HEK293 (cell line): Measurements from ENCODE around the gene TPI1.

ENCODE experiments used
- ELK4 ChIP-seq: IDR thresholded peaks from 2 replicates; pipeline ENCODE4 v1.6.1; 2011; ENCODE audit warnings: mild to moderate bottlenecking, low read depth, low read length, borderline replicate concordance
- GLIS1 ChIP-seq: fragments of 450-650 bp; formaldehyde crosslinking; IDR thresholded peaks from 2 replicates; pipeline ENCODE4 v1.5.1; 2016; ENCODE audit warnings: missing biosample characterization, missing genetic modification characterization
- SETDB1 ChIP-seq: IDR thresholded peaks from one replicate; pipeline ENCODE4 v1.6.1; 2017; ENCODE audit warnings: mild to moderate bottlenecking, low read length, moderate library complexity, mixed read lengths; ENCODE audit not compliant: insufficient read length
- SP7 ChIP-seq: fragments of 450-650 bp; formaldehyde crosslinking; IDR thresholded peaks from 2 replicates; pipeline ENCODE4 v1.5.1; 2016; ENCODE audit warnings: missing biosample characterization, missing genetic modification characterization
- TCF7L2 ChIP-seq: IDR thresholded peaks from 2 replicates; pipeline ENCODE4 v1.6.1; 2011; ENCODE audit warnings: low read depth, mild to moderate bottlenecking, inconsistent platforms, low read length, moderate library complexity, borderline replicate concordance
- ZBTB10 ChIP-seq: fragments of 450-650 bp; formaldehyde crosslinking; IDR thresholded peaks from 2 replicates; pipeline ENCODE4 v1.5.1; 2016; ENCODE audit warnings: missing biosample characterization, missing genetic modification characterization
- ZNF132 ChIP-seq: fragments of 450-650 bp; formaldehyde crosslinking; IDR thresholded peaks from 2 replicates; pipeline ENCODE4 v1.5.1; 2017; ENCODE audit warnings: missing biosample characterization, missing genetic modification characterization, borderline replicate concordance
- ZNF266 ChIP-seq: fragments of 450-650 bp; formaldehyde crosslinking; IDR thresholded peaks from 2 replicates; pipeline ENCODE4 v1.5.1; 2016; ENCODE audit warnings: missing biosample characterization, missing genetic modification characterization, low read depth
- ZNF416 ChIP-seq: fragments of 450-650 bp; formaldehyde crosslinking; IDR thresholded peaks from 2 replicates; pipeline ENCODE4 v1.5.1; 2016; ENCODE audit warnings: missing biosample characterization, missing genetic modification characterization
- ZNF426 ChIP-seq: fragments of 450-650 bp; formaldehyde crosslinking; IDR thresholded peaks from 2 replicates; pipeline ENCODE4 v1.5.1; 2017; ENCODE audit warnings: missing biosample characterization, missing genetic modification characterization, mild to moderate bottlenecking, inconsistent platforms, moderate library complexity
- ZNF544 ChIP-seq: fragments of 450-650 bp; formaldehyde crosslinking; IDR thresholded peaks from 2 replicates; pipeline ENCODE4 v1.5.0; 2017; ENCODE audit warnings: missing biosample characterization, missing genetic modification characterization
- ZNF677 ChIP-seq: fragments of 450-650 bp; IDR thresholded peaks from 2 replicates; pipeline ENCODE4 v1.5.0; 2018; ENCODE audit warnings: missing biosample characterization, mild to moderate bottlenecking, missing genetic modification characterization, moderate library complexity
- ZNF776 ChIP-seq: fragments of 450-650 bp; formaldehyde crosslinking; IDR thresholded peaks from 2 replicates; pipeline ENCODE4 v1.5.0; 2017; ENCODE audit warnings: missing biosample characterization, missing genetic modification characterization, borderline replicate concordance
- TF ChIP-seq, protein P1 (sequence below): fragments of 450-650 bp; formaldehyde crosslinking; IDR thresholded peaks from 2 replicates; pipeline ENCODE4 v1.5.1; 2016; ENCODE audit warnings: missing biosample characterization, missing genetic modification characterization
- TF ChIP-seq, protein P2 (sequence below): fragments of 450-650 bp; formaldehyde crosslinking; IDR thresholded peaks from 2 replicates; pipeline ENCODE4 v1.5.1; 2016; ENCODE audit warnings: missing biosample characterization, missing genetic modification characterization, borderline replicate concordance
- TF ChIP-seq, protein P3 (sequence below): fragments of 450-650 bp; formaldehyde crosslinking; IDR thresholded peaks from 2 replicates; pipeline ENCODE4 v1.5.1; 2016; ENCODE audit warnings: missing biosample characterization, missing genetic modification characterization
- TF ChIP-seq, protein P4 (sequence below): fragments of 450-650 bp; formaldehyde crosslinking; IDR thresholded peaks from 2 replicates; pipeline ENCODE4 v1.5.1; 2016; ENCODE audit warnings: missing biosample characterization, missing genetic modification characterization
- TF ChIP-seq, protein P5 (sequence below): fragments of 450-650 bp; formaldehyde crosslinking; IDR thresholded peaks from 2 replicates; pipeline ENCODE4 v1.5.1; 2016; ENCODE audit warnings: missing biosample characterization, missing genetic modification characterization, borderline replicate concordance

The TPI1 gene

DNA sequence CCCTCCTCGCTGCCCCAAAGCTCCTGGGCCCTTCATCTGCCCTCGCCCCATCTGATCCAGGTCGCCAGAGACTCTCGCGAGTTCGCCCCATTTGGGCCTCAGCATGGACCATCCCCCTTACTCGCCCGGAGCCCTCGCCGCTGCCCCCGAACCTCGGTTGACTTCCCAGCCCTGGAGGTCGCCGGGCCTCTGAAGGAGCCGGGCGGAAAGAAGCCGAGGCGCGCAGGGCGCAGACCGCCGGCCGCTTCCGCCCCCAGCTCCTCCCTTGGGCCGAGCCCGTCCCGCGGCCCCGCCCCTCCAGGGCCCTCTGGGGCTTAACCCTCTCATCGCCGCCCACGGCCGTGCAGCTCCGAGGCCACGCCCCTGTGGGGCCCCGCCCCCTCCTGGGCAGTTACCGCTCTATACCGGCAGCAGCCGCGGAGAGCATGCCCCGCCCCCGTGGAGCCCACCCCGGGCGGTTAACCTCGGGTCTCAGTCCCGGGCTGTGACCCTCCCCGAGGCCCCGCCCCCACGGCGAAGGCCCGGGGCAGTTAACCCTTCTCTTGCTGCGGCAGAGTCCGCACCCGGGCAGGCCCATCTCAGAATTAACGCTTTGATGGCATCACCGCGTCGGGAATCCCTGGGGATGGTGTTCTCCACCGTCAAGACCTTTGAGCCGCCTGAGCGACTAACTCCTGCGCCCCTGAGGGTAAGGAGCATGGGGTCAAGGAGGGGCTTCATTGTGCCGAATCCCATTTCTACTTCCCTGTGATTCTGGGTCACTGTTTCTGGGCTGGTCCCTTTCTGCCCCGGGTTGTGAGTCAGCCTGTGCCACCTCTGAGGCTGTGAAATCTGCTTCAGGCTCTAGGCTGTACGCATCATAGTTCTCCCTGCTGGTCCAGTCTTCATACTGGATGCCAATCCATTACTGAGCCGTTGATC, 6.0 kb downstream of the TPI1 start, which contains the start of gene SPSB2 (continued):
- TF ChIP-seq, protein P1, sequence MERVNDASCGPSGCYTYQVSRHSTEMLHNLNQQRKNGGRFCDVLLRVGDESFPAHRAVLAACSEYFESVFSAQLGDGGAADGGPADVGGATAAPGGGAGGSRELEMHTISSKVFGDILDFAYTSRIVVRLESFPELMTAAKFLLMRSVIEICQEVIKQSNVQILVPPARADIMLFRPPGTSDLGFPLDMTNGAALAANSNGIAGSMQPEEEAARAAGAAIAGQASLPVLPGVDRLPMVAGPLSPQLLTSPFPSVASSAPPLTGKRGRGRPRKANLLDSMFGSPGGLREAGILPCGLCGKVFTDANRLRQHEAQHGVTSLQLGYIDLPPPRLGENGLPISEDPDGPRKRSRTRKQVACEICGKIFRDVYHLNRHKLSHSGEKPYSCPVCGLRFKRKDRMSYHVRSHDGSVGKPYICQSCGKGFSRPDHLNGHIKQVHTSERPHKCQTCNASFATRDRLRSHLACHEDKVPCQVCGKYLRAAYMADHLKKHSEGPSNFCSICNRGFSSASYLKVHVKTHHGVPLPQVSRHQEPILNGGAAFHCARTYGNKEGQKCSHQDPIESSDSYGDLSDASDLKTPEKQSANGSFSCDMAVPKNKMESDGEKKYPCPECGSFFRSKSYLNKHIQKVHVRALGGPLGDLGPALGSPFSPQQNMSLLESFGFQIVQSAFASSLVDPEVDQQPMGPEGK (tag by site-specific recombination): peak; percentile 93
- TF ChIP-seq ZNF776 (no peak), ZBTB10 (tag by site-specific recombination) (no peak; the same call in 1 of the 2 replicates), ZNF266 (no peak), ZNF416 (tag by site-specific recombination) (no peak), ZNF132 (tag by site-specific recombination) (no peak), TCF7L2 (no peak), SETDB1 (no peak), ZNF677 (no peak), SP7 (tag by site-specific recombination) (peak; percentile 73; the same call in 1 of the 2 replicates), ZNF544 (tag by site-specific recombination) (no peak), ZNF426 (tag by site-specific recombination) (no peak), ELK4 (no peak), GLIS1 (tag by site-specific recombination) (peak; percentile 53)
- TF ChIP-seq, protein P2, sequence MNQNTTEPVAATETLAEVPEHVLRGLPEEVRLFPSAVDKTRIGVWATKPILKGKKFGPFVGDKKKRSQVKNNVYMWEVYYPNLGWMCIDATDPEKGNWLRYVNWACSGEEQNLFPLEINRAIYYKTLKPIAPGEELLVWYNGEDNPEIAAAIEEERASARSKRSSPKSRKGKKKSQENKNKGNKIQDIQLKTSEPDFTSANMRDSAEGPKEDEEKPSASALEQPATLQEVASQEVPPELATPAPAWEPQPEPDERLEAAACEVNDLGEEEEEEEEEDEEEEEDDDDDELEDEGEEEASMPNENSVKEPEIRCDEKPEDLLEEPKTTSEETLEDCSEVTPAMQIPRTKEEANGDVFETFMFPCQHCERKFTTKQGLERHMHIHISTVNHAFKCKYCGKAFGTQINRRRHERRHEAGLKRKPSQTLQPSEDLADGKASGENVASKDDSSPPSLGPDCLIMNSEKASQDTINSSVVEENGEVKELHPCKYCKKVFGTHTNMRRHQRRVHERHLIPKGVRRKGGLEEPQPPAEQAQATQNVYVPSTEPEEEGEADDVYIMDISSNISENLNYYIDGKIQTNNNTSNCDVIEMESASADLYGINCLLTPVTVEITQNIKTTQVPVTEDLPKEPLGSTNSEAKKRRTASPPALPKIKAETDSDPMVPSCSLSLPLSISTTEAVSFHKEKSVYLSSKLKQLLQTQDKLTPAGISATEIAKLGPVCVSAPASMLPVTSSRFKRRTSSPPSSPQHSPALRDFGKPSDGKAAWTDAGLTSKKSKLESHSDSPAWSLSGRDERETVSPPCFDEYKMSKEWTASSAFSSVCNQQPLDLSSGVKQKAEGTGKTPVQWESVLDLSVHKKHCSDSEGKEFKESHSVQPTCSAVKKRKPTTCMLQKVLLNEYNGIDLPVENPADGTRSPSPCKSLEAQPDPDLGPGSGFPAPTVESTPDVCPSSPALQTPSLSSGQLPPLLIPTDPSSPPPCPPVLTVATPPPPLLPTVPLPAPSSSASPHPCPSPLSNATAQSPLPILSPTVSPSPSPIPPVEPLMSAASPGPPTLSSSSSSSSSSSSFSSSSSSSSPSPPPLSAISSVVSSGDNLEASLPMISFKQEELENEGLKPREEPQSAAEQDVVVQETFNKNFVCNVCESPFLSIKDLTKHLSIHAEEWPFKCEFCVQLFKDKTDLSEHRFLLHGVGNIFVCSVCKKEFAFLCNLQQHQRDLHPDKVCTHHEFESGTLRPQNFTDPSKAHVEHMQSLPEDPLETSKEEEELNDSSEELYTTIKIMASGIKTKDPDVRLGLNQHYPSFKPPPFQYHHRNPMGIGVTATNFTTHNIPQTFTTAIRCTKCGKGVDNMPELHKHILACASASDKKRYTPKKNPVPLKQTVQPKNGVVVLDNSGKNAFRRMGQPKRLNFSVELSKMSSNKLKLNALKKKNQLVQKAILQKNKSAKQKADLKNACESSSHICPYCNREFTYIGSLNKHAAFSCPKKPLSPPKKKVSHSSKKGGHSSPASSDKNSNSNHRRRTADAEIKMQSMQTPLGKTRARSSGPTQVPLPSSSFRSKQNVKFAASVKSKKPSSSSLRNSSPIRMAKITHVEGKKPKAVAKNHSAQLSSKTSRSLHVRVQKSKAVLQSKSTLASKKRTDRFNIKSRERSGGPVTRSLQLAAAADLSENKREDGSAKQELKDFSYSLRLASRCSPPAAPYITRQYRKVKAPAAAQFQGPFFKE (tag by site-specific recombination): no peak
- TF ChIP-seq, protein P3, sequence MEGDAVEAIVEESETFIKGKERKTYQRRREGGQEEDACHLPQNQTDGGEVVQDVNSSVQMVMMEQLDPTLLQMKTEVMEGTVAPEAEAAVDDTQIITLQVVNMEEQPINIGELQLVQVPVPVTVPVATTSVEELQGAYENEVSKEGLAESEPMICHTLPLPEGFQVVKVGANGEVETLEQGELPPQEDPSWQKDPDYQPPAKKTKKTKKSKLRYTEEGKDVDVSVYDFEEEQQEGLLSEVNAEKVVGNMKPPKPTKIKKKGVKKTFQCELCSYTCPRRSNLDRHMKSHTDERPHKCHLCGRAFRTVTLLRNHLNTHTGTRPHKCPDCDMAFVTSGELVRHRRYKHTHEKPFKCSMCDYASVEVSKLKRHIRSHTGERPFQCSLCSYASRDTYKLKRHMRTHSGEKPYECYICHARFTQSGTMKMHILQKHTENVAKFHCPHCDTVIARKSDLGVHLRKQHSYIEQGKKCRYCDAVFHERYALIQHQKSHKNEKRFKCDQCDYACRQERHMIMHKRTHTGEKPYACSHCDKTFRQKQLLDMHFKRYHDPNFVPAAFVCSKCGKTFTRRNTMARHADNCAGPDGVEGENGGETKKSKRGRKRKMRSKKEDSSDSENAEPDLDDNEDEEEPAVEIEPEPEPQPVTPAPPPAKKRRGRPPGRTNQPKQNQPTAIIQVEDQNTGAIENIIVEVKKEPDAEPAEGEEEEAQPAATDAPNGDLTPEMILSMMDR (tag by site-specific recombination): no peak
- TF ChIP-seq, protein P4, sequence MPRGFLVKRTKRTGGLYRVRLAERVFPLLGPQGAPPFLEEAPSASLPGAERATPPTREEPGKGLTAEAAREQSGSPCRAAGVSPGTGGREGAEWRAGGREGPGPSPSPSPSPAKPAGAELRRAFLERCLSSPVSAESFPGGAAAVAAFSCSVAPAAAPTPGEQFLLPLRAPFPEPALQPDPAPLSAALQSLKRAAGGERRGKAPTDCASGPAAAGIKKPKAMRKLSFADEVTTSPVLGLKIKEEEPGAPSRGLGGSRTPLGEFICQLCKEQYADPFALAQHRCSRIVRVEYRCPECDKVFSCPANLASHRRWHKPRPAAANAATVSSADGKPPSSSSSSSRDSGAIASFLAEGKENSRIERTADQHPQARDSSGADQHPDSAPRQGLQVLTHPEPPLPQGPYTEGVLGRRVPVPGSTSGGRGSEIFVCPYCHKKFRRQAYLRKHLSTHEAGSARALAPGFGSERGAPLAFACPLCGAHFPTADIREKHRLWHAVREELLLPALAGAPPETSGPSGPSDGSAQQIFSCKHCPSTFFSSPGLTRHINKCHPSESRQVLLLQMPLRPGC (tag by site-specific recombination): peak; percentile 9; the same call in 1 of the 2 replicates
- TF ChIP-seq, protein P5, sequence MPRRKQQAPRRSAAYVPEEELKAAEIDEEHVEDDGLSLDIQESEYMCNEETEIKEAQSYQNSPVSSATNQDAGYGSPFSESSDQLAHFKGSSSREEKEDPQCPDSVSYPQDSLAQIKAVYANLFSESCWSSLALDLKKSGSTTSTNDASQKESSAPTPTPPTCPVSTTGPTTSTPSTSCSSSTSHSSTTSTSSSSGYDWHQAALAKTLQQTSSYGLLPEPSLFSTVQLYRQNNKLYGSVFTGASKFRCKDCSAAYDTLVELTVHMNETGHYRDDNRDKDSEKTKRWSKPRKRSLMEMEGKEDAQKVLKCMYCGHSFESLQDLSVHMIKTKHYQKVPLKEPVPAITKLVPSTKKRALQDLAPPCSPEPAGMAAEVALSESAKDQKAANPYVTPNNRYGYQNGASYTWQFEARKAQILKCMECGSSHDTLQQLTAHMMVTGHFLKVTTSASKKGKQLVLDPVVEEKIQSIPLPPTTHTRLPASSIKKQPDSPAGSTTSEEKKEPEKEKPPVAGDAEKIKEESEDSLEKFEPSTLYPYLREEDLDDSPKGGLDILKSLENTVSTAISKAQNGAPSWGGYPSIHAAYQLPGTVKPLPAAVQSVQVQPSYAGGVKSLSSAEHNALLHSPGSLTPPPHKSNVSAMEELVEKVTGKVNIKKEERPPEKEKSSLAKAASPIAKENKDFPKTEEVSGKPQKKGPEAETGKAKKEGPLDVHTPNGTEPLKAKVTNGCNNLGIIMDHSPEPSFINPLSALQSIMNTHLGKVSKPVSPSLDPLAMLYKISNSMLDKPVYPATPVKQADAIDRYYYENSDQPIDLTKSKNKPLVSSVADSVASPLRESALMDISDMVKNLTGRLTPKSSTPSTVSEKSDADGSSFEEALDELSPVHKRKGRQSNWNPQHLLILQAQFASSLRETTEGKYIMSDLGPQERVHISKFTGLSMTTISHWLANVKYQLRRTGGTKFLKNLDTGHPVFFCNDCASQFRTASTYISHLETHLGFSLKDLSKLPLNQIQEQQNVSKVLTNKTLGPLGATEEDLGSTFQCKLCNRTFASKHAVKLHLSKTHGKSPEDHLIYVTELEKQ: no peak
